Tibial nerve (tissue), 4 donors: ENCODE results near the gene FFAR2. TPM values are rescaled to one million over a fixed set of nuclear protein-coding genes. Genes with fewer than 3 reads are reported as not detected.

Source experiments
- DNase-seq, 2 donors: peaks; one replicate each; pipeline ENCODE4 v3.0.0-alpha.2; 2019; ENCODE audit warnings: low spot score in 2 of 2
- H3K27ac ChIP-seq, 4 donors: fragments of 200-600 bp; sonication (generic) in 3 of 4; one replicate each; pipeline ENCODE4 v1.5.1; 2017 to 2019; ENCODE audit warnings: mild to moderate bottlenecking in 1 of 4
- H3K27me3 ChIP-seq, 2 donors: fragments of 200-600 bp; sonication (generic) in 1 of 2; one replicate each; pipeline versions ENCODE4 v1.5.1 to v1.6.0; 2017 to 2019
- H3K36me3 ChIP-seq, 3 donors: fragments of 200-600 bp; sonication (generic); one replicate each; pipeline ENCODE4 v1.5.1; 2018 to 2019
- H3K4me1 ChIP-seq, 4 donors: fragments of 200-600 bp; sonication (generic) in 3 of 4; one replicate each; pipeline ENCODE4 v1.5.1; 2017 to 2019
- H3K4me3 ChIP-seq, 4 donors: fragments of 200-600 bp; sonication (generic) in 3 of 4; one replicate each; pipeline ENCODE4 v1.5.1; 2017 to 2019; ENCODE audit warnings: mild to moderate bottlenecking in 1 of 4, moderate library complexity in 1 of 4
- H3K9me3 ChIP-seq, 4 donors: fragments of 200-600 bp; sonication (generic) in 3 of 4; one replicate each; pipeline ENCODE4 v1.5.1; 2017 to 2019
- EP300 ChIP-seq, 2 donors: sonication (generic); formaldehyde crosslinking; IDR thresholded peaks; one replicate each; pipeline ENCODE4 v1.6.1; 2017; ENCODE audit warnings: antibody characterized with exemption in 2 of 2, mild to moderate bottlenecking in 1 of 2
- POLR2A ChIP-seq, 2 donors: fragments of 450-650 bp; IDR thresholded peaks; one replicate each; pipeline ENCODE4 v1.6.1; 2017; ENCODE audit warnings: antibody characterized with exemption in 2 of 2, mild to moderate bottlenecking in 2 of 2, moderate library complexity in 2 of 2
- WGBS, 2 donors: methylation state at CpG; one replicate each; pipeline ENCODE4 v1.1.5; 2018; 5-methylcytosine and 5-hydroxymethylcytosine counted together
- total RNA-seq, 4 donors: library from RNA; depleted of rRNA; stranded (reverse); fragments of >200 nt; gene quantifications; one replicate each; pipeline ENCODE4 v1.1.0, GENCODE V29; 2016
- TF ChIP-seq, protein P1 (sequence below), 5 experiments: fragments of 200-600 bp in 3 of 5; fragments of 450-650 bp in 2 of 5; sonication (generic) in 3 of 5; IDR thresholded peaks; one replicate each; pipeline ENCODE4 v1.5.1; 2016 to 2019; ENCODE audit warnings: antibody characterized with exemption in 5 of 5, mild to moderate bottlenecking in 3 of 5, moderate library complexity in 2 of 5

FFAR2 gene
- total RNA-seq, 4 donors from 2014 or later: 0.22 TPM; not detected in 3

DNA sequence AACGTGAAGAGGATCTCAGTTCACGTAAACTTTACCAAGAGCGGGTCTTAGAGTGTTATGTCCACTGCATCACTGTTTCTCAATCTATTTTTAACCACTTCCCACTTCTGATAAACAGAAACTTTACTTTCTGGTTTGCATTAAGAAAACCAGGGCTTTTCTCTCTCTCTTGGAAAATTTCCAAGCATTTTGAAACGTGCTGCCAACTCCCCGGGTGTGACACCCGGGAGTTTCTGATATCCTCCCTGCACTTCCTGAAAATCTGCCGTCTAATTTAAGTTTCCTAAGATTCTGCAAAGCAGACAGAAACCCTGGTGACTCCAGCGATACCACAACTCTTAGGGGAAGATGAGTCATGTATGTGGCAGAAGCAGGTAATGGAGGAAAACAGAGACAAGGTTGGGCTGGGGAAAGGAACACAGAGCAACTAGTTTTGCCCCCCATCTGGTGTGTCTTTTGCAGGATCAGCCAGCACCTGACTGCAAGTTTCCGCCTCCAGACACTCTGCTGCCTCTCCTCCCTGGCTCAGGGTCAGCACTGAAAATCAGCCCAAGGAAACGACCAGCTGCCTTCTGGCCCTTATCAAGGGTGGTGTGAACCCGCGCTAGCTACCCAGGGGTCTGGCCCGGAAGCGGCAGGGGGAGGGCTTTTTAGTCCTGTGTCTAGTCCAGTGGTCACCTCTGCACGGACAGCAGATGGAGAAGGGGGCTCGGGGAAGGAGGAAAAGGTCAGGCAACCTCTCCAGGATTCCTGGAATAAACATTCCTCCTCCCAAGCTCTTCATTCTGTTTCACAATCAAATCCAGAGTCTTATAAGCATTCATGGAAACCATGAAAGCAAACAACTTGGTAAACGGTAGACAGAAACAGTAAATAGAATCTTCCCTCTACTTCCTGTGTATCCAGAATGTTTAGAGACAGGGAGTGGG lies 11.3 kb upstream of the FFAR2 start:
- peak in 1 of 2 donors; percentile 20 for DNase-seq
- Histone ChIP-seq H3K4me3 (no peak overlapping the region), H3K4me1 (peaks cover 0 to 34% (median 12%) of the 10 kb centered on the region in 4 donors), H3K9me3 (peaks cover 0 to 1% (median 0%) of the 10 kb centered on the region in 4 donors), H3K27me3 (peaks cover 0 to 7% of the 10 kb centered on the region in 2 donors), H3K27ac (peak overlapping the region in 2 of 4 donors; percentile 43 to 58), H3K36me3 (no peaks in the 10 kb centered on the region)
- WGBS, 2 donors: 19 to 25% methylated on average over 17 of the region's 17 CpGs
- TF ChIP-seq POLR2A (IDR thresholded peaks at IDR 0.05) (no peak), EP300 (IDR thresholded peaks at IDR 0.05) (peak in 1 of 2 donors; percentile 78)
- TF ChIP-seq, protein P1, sequence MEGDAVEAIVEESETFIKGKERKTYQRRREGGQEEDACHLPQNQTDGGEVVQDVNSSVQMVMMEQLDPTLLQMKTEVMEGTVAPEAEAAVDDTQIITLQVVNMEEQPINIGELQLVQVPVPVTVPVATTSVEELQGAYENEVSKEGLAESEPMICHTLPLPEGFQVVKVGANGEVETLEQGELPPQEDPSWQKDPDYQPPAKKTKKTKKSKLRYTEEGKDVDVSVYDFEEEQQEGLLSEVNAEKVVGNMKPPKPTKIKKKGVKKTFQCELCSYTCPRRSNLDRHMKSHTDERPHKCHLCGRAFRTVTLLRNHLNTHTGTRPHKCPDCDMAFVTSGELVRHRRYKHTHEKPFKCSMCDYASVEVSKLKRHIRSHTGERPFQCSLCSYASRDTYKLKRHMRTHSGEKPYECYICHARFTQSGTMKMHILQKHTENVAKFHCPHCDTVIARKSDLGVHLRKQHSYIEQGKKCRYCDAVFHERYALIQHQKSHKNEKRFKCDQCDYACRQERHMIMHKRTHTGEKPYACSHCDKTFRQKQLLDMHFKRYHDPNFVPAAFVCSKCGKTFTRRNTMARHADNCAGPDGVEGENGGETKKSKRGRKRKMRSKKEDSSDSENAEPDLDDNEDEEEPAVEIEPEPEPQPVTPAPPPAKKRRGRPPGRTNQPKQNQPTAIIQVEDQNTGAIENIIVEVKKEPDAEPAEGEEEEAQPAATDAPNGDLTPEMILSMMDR (IDR thresholded peaks at IDR 0.05): no peak

DNA sequence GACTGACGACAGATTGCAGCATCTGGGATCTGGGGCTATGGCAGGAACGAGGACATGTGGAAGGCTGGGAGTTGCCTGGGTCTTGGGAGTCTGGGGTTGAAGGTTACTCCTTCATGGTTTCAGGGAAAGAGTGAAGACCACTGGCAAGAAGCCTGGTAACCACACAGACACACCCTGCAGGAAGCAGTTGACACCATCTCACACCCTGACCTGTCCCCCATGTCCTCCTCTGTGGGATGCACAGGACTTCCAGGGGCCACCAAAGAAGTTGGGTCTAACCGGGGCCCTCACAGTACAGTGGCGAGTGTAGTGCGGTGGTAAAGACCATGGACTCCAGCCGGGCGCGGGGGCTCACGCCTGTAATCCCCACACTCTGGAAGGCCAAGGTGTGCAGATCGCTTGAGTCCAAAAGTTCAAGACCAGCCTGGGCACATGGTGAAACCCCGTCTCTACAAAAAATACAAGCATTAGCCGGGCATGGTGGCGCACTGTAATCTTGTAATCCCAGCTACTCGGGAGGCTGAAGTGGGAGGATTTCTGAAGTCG lies 10.6 kb upstream of the FFAR2 start:
- Histone ChIP-seq H3K27ac (peak overlapping the region in 1 of 4 donors; percentile 43), H3K27me3 (peaks cover 0 to 7% of the 10 kb centered on the region in 2 donors), H3K4me3 (no peak overlapping the region), H3K9me3 (no peaks in the 10 kb centered on the region), H3K4me1 (peaks cover 0 to 34% (median 12%) of the 10 kb centered on the region in 4 donors), H3K36me3 (no peaks in the 10 kb centered on the region)
- WGBS, 2 donors: 81 to 83% methylated on average over 15 of the region's 15 CpGs
- DNase-seq: no peak
- TF ChIP-seq, protein P1 (IDR thresholded peaks at IDR 0.05): no peak
- TF ChIP-seq POLR2A (IDR thresholded peaks at IDR 0.05) (no peak), EP300 (IDR thresholded peaks at IDR 0.05) (no peak)

DNA sequence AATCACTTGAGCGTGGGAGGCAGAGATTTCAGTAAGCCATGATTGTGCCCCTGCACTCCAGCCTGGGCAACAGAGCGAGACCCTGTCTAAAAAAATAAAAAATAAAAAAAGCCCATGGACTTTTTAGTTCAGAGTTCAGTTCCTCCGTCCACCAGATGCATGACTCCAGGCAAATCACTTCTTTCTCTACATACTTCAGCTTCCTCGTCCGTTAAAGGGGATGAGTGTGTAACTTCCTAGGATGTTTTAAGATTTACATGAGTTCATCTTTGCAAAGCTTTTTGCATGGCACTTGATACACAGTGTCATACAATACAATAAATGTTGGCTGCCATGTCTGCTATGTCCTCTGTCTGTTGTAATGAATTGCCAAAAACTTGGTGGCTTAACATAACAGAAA lies 10.0 kb upstream of the FFAR2 start:
- H3K9me3 ChIP-seq: no peaks in the 10 kb centered on the region
- no peak for DNase-seq
- WGBS, 2 donors: 75 to 78% methylated on average over 5 of the region's 5 CpGs
- peaks cover 0 to 34% (median 12%) of the 10 kb centered on the region in 4 donors for H3K4me1 ChIP-seq
- no peak overlapping the region for H3K4me3 ChIP-seq
- TF ChIP-seq POLR2A (IDR thresholded peaks at IDR 0.05) (no peak), EP300 (IDR thresholded peaks at IDR 0.05) (no peak)
- TF ChIP-seq, protein P1 (IDR thresholded peaks at IDR 0.05): no peak
- no peak overlapping the region for H3K27ac ChIP-seq
- H3K27me3 ChIP-seq: peaks cover 0 to 7% of the 10 kb centered on the region in 2 donors
- no peaks in the 10 kb centered on the region for H3K36me3 ChIP-seq

DNA sequence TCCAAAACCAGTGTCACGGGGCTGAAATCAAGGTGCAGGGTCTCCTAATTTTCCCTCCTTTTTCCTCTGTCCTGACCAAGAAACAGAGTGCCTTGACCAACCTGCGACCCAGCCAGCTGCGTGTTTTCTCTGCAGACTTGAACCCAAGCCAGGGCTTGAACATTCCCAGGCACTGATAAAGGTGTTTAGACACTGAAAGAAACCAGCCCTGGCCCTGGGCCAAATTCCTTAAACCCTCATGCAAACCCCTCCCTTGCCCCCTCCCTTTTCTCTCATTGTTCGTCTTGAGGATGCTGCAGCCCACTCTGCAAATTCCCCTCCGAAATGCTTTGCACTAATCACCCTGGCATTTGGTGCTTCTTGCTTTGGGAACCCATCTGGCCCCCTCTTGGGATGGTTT lies 9.5 kb upstream of the FFAR2 start:
- Histone ChIP-seq H3K27ac (no peak overlapping the region), H3K9me3 (no peaks in the 10 kb centered on the region), H3K4me3 (no peak overlapping the region), H3K27me3 (peaks cover 0 to 7% of the 10 kb centered on the region in 2 donors), H3K36me3 (no peaks in the 10 kb centered on the region), H3K4me1 (peaks cover 0 to 34% (median 12%) of the 10 kb centered on the region in 4 donors)
- DNase-seq: no peak
- TF ChIP-seq EP300 (IDR thresholded peaks at IDR 0.05): no peak
- no peak for TF ChIP-seq POLR2A (IDR thresholded peaks at IDR 0.05)
- TF ChIP-seq, protein P1 (IDR thresholded peaks at IDR 0.05): no peak
- WGBS, 2 donors: 56 to 64% methylated on average over 5 of the region's 5 CpGs

DNA sequence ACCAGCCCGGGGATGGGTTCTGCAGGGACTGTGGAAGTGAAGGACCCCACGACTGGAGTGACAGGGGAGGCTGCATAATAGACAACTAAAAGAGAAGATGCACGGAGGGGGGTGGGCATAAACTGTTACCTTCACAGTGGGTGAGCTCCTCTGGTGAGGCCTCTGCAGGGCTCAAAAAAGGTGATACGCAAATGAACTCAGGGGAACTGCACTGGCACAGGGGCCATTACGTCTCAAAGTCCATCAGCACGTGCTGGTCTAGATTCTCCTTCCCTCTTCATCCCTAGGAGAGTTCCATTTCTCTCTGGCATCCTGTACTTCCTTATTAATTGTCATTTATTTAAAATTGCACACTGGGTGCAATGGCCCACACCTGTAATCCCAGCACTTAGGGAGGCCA lies 8.1 kb upstream of the FFAR2 start:
- TF ChIP-seq POLR2A (IDR thresholded peaks at IDR 0.05): no peak
- TF ChIP-seq, protein P1 (IDR thresholded peaks at IDR 0.05): no peak
- TF ChIP-seq EP300 (IDR thresholded peaks at IDR 0.05): no peak
- DNase-seq: no peak
- Histone ChIP-seq H3K36me3 (no peaks in the 10 kb centered on the region), H3K9me3 (no peaks in the 10 kb centered on the region), H3K4me1 (peaks cover 0 to 27% (median 12%) of the 10 kb centered on the region in 4 donors), H3K27ac (no peak overlapping the region), H3K27me3 (peaks cover 0 to 7% of the 10 kb centered on the region in 2 donors), H3K4me3 (no peak overlapping the region)
- 80 to 83% methylated on average over 6 of the region's 6 CpGs for WGBS, 2 donors
